Neural progenitor cell (in vitro differentiated cells): ENCODE data around the gene TMEM273. TPM values are rescaled to one million over a fixed set of nuclear protein-coding genes. Genes with fewer than 3 reads are reported as not detected.

Experiments
- DNase-seq: peaks from one replicate; pipeline ENCODE4 v3.0.0-alpha.2; 2016; ENCODE audit warnings: low spot score
- H2AFZ ChIP-seq: fragments of 200-600 bp; sonication (generic); replicated peaks from 2 replicates; pipeline ENCODE4 v1.6.1; 2016; ENCODE audit warnings: antibody characterized with exemption
- H3F3A ChIP-seq: fragments of 200-600 bp; sonication (generic); 2 replicates; pipeline ENCODE4 v1.6.1; 2016; ENCODE audit warnings: antibody characterized with exemption, low read depth
- H3K27ac ChIP-seq: fragments of 200-600 bp; sonication (generic); 2 replicates; pipeline ENCODE4 v1.5.1; 2016; ENCODE audit warnings: mild to moderate bottlenecking
- H3K27me3 ChIP-seq: fragments of 200-600 bp; sonication (generic); 2 replicates; pipeline ENCODE4 v1.6.1; 2016; ENCODE audit warnings: mild to moderate bottlenecking, moderate library complexity
- H3K36me3 ChIP-seq: fragments of 200-600 bp; sonication (generic); 2 replicates; pipeline ENCODE4 v1.5.1; 2016
- H3K4me1 ChIP-seq: fragments of 200-600 bp; sonication (generic); 2 replicates; pipeline ENCODE4 v1.6.1; 2016; ENCODE audit warnings: mixed run types
- H3K4me2 ChIP-seq: fragments of 200-600 bp; sonication (generic); 2 replicates; pipeline ENCODE4 v1.6.1; 2016
- H3K4me3 ChIP-seq: fragments of 200-600 bp; sonication (generic); 2 replicates; pipeline ENCODE4 v1.5.1; 2016
- H3K79me2 ChIP-seq: fragments of 200-600 bp; sonication (generic); 2 replicates; pipeline ENCODE4 v1.6.1; 2016; ENCODE audit warnings: low read depth
- H3K9ac ChIP-seq: fragments of 200-600 bp; sonication (generic); 2 replicates; pipeline ENCODE4 v1.6.1; 2016
- H3K9me3 ChIP-seq: fragments of 200-600 bp; sonication (generic); 2 replicates; pipeline ENCODE4 v1.5.1; 2016; ENCODE audit warnings: low read depth
- H4K20me1 ChIP-seq: fragments of 200-600 bp; sonication (generic); 2 replicates; pipeline ENCODE4 v1.6.1; 2016; ENCODE audit warnings: low read depth
- H3K27ac Mint-ChIP-seq: 3 replicates; pipeline ENCODE4 v1.8.0; 2021; ENCODE audit warnings: mixed read lengths
- H3K27me3 Mint-ChIP-seq: 2 replicates; pipeline ENCODE4 v1.8.0; 2022; ENCODE audit warnings: low read depth, mild to moderate bottlenecking, inconsistent platforms, moderate library complexity, mixed read lengths; ENCODE audit not compliant: insufficient read depth
- H3K36me3 Mint-ChIP-seq: 3 replicates; pipeline ENCODE4 v1.8.0; 2021; ENCODE audit warnings: mixed read lengths
- H3K4me1 Mint-ChIP-seq: 3 replicates; pipeline ENCODE4 v1.8.0; 2021; ENCODE audit warnings: mixed read lengths
- H3K4me3 Mint-ChIP-seq: 3 replicates; pipeline ENCODE4 v1.8.0; 2021; ENCODE audit warnings: mild to moderate bottlenecking, moderate library complexity, mixed read lengths
- H3K9me3 Mint-ChIP-seq: 3 replicates; pipeline ENCODE4 v1.8.0; 2020; ENCODE audit warnings: mixed read lengths
- CTCF ChIP-seq: fragments of 200-600 bp; sonication (generic); IDR thresholded peaks from 2 replicates; pipeline ENCODE4 v1.5.1; 2017; ENCODE audit warnings: antibody characterized with exemption, mild to moderate bottlenecking
- EZH2 ChIP-seq: fragments of 200-600 bp; sonication (generic); IDR thresholded peaks from 2 replicates; pipeline ENCODE4 v1.6.1; 2017; ENCODE audit warnings: antibody characterized with exemption, mild to moderate bottlenecking, moderate library complexity
- EZH2phosphoT487 ChIP-seq: fragments of 200-600 bp; sonication (generic); IDR thresholded peaks from 2 replicates; pipeline ENCODE4 v1.6.1; 2017; ENCODE audit warnings: antibody characterized with exemption
- total RNA-seq: library from RNA; depleted of rRNA; stranded (reverse); fragments of >200 nt; gene quantifications from 2 replicates; pipeline ENCODE4 v1.2.3, GENCODE V29; 2015; ENCODE audit warnings: low replicate concordance

Gene TMEM273
- total RNA-seq, 1 donor from 2014 or later = not detected

- Mint-ChIP-seq H3K4me3 (no peak overlapping the region), H3K36me3 (no peaks in the 10 kb centered on the region), H3K27ac (no peak overlapping the region), H3K9me3 (peaks cover 3% of the 10 kb centered on the region), H3K27me3 (peaks cover 13% of the 10 kb centered on the region), H3K4me1 (peaks cover 8% of the 10 kb centered on the region)
- Histone ChIP-seq H4K20me1 (no peaks in the 10 kb centered on the region), H3K27me3 (no peaks in the 10 kb centered on the region), H3K9me3 (no peaks in the 10 kb centered on the region), H3F3A (no peaks in the 10 kb centered on the region), H3K4me2 (no peak overlapping the region), H3K9ac (no peak overlapping the region), H3K4me1 (no peaks in the 10 kb centered on the region), H2AFZ (no peak overlapping the region), H3K27ac (no peak overlapping the region), H3K4me3 (no peak overlapping the region), H3K36me3 (no peaks in the 10 kb centered on the region), H3K79me2 (no peaks in the 10 kb centered on the region)
- no peak for DNase-seq
- TF ChIP-seq EZH2 (no peak), EZH2phosphoT487 (no peak), CTCF (no peak)
Observed at GRCh38 chr10:49163741-49164140, 24.4 kb downstream of the TMEM273 start.

GRCh38 chr10:49162761-49163310, 25.4 kb downstream of the TMEM273 start:
- Histone ChIP-seq H3K27me3 (no peaks in the 10 kb centered on the region), H3K4me2 (no peak overlapping the region), H3K4me1 (no peaks in the 10 kb centered on the region), H3K9ac (no peak overlapping the region), H2AFZ (no peak overlapping the region), H3K36me3 (no peaks in the 10 kb centered on the region), H4K20me1 (no peaks in the 10 kb centered on the region), H3K9me3 (peaks cover 2% of the 10 kb centered on the region), H3F3A (no peaks in the 10 kb centered on the region), H3K79me2 (no peaks in the 10 kb centered on the region), H3K27ac (no peak overlapping the region), H3K4me3 (no peak overlapping the region)
- no peak overlapping the region for H3K27ac Mint-ChIP-seq
- H3K4me1 Mint-ChIP-seq = peaks cover 4% of the 10 kb centered on the region
- no peak for DNase-seq
- no peaks in the 10 kb centered on the region for H3K36me3 Mint-ChIP-seq
- H3K9me3 Mint-ChIP-seq = peaks cover 3% of the 10 kb centered on the region
- H3K4me3 Mint-ChIP-seq = no peak overlapping the region
- peaks cover 10% of the 10 kb centered on the region for H3K27me3 Mint-ChIP-seq
- TF ChIP-seq CTCF (no peak), EZH2 (no peak)

DNA sequence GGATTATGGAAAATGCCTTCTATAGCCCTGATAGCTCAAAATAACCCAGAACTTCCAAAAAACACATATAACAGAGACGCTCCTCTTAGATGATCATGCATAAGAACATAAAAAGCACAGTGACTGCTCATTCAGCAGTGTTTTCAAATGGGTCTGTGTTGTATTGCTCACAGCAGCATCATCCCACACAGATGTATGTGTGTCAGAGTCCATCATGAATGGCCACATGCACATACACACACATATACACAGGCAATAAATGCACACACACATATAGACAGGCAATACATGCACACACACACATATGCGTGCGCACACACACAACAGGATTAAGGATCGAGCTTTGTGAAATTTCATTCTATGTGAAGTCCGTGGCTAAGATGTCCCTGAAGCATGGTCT, 26.1 kb downstream of the TMEM273 start:
- peaks cover 10% of the 10 kb centered on the region for H3K27me3 Mint-ChIP-seq
- H3K36me3 ChIP-seq = no peaks in the 10 kb centered on the region
- H3K9ac ChIP-seq = no peak overlapping the region
- no peaks in the 10 kb centered on the region for H4K20me1 ChIP-seq
- no peaks in the 10 kb centered on the region for H3K79me2 ChIP-seq
- no peak overlapping the region for H3K4me2 ChIP-seq
- H3K4me1 Mint-ChIP-seq = peaks cover 4% of the 10 kb centered on the region
- no peaks in the 10 kb centered on the region for H3K4me1 ChIP-seq
- H3K27ac ChIP-seq = no peak overlapping the region
- TF ChIP-seq EZH2phosphoT487 (no peak), CTCF (no peak), EZH2 (no peak)
- DNase-seq = no peak
- peaks cover 3% of the 10 kb centered on the region for H3K9me3 Mint-ChIP-seq
- no peak overlapping the region for H3K27ac Mint-ChIP-seq
- H3K4me3 Mint-ChIP-seq = no peak overlapping the region
- H3F3A ChIP-seq = no peaks in the 10 kb centered on the region
- no peaks in the 10 kb centered on the region for H3K36me3 Mint-ChIP-seq
- no peak overlapping the region for H2AFZ ChIP-seq
- no peak overlapping the region for H3K4me3 ChIP-seq
- H3K9me3 ChIP-seq = peaks cover 4% of the 10 kb centered on the region
- H3K27me3 ChIP-seq = no peaks in the 10 kb centered on the region
